HG03469 (cell line): ENCODE results near the gene ZCCHC17.
"Not testable (repeated sequence)": the region's sequence is repeated elsewhere in the genome, so short reads cannot be mapped to it uniquely, and the experiment has no call there.

ENCODE experiments used
- ATAC-seq: cut with Tn5 transposase; IDR thresholded peaks from one replicate; pipeline ENCODE4 v1.9.1; 2021; ENCODE audit warnings: mild to moderate bottlenecking, moderate library complexity, moderate number of reproducible peaks; ENCODE audit not compliant: unreplicated experiment

Gene ZCCHC17

DNA sequence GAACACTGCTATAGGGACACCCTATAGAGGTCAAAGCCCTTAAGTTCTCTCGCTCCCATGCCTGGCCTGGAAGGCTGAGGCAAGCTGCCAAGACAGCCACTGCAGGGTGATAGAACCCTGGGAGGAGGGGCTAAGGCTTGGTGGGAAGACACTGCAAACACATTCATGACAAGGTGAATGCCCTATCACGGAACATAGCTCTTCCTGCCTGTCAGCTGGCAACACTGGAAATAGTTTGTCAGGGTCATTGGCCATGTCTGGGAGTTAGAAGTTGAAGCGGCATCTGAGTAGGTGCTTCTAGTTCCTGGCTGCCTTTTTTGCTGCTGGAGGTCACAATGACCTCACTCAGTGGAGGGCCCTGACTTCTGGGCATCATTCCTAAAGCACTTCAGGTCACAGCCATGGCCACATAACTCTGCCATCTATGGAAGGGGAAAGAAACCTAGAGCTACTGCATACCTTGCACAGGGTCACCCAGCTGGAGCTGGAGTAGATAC is 71.8 kb downstream of the ZCCHC17 start:
- no peak for ATAC-seq

DNA sequence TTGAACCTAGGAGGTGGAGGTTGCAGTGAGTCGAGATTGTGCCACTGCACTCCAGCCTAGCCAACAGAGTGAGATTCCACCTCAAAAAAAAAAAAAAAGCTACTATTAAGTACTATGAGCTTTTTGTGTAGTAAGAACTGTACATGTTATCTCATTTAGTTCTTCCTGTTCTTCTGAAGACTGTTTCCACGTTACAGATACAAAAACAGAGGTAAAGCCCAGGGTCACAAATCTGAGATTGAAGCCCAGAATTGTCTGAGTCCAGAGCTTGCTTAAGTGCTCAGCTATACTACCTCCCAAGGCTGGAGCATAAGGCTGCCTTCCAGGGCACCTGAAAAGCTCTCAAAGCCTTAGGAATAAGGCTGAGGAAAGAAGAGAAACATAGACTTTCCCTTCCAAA is 73.2 kb downstream of the ZCCHC17 start:
- ATAC-seq, result no peak

DNA sequence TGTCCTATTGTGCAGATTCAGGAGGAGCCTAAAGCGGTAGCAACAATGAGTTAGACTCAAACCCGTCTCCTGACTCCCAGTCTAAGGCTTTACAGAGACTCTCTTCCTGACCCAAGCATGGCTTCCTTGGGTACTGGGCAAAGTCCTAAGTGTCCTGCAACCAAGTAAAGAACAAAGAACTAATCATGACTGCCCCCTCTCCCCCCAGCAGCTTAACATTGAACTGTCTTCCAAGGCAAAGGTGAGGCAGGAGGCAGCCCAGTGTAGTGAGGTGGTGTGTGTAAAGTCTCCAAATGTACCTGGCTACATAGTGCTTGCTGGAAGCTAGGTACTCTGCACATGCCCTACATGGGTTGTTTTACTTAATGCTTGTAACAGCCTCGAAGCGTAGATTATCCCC is 73.7 kb downstream of the ZCCHC17 start:
- ATAC-seq, result no peak

DNA sequence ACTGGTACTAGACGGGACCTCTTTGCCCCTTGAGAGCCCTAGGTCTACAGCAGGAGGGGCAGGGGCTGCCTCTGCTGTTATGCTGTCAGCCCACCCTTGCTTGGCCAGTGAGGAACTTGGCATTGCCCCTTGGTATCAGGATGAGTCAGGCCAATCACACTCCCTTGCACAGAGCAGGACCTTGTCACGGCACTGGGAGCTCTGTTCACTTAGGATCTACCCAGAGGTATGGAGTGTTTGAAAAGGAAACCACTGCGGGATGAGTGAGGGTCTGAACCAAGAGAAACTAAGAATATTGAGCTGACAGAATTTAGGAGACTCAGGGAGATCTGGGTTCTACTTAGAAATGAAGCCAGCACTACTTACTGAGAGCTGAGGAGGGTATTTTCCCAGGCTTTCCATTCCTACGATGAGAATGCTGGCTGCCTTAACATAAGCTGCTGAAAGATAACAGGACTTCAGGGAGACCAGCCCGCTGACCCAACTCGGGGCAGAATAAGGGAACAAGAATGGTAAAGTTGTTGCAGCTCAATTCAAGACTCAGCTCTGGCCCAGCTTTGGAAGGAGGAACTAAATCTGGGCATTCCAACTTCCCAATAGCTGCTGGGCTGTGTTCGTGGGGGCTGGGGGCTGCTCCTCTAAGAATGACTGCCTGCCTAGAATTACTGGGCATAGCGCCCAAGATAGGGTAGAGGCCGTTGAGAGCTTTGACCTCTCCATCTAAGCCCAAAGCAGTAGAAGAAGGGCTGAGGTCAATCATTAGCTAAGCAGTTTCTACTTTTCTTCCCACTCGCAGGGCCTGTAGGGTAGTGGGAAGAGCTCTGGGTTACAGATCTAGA is 74.5 kb downstream of the ZCCHC17 start:
- ATAC-seq, result no peak

DNA sequence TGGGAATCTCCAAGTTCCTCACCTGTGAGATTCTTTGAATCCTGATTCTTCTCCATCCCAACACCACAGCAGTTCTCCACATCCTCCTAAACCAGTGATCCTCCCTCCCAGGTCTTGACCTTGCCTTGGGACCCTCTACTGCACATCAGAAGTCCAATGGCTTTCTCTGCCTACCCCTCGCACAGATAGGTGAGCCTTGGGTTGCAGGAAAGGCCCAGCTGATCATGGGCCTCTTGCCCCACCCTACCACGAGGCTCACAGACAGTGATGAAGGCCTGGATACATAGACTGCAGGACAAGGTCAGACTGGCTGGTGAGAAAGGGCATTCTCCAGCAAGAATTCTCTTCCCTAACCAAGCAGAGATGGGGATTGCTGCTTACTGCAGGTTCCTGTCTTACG is 75.2 kb downstream of the ZCCHC17 start:
- no peak for ATAC-seq

DNA sequence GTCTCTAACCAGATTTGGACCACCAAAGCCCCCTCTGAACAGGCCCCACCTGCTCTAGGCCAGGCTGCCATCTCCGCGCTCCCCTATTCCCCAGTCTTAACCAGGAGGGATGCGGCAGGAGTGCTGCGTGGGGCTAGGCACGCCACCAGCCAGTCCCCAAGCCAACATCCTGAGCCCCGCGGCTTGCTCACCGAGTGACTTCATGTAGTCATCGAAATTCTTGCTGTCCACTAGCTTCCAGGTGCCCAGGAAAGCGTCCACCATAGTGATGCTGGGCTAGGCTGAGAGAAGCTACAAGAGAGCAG is 75.9 kb downstream of the ZCCHC17 start:
- ATAC-seq, result no peak

DNA sequence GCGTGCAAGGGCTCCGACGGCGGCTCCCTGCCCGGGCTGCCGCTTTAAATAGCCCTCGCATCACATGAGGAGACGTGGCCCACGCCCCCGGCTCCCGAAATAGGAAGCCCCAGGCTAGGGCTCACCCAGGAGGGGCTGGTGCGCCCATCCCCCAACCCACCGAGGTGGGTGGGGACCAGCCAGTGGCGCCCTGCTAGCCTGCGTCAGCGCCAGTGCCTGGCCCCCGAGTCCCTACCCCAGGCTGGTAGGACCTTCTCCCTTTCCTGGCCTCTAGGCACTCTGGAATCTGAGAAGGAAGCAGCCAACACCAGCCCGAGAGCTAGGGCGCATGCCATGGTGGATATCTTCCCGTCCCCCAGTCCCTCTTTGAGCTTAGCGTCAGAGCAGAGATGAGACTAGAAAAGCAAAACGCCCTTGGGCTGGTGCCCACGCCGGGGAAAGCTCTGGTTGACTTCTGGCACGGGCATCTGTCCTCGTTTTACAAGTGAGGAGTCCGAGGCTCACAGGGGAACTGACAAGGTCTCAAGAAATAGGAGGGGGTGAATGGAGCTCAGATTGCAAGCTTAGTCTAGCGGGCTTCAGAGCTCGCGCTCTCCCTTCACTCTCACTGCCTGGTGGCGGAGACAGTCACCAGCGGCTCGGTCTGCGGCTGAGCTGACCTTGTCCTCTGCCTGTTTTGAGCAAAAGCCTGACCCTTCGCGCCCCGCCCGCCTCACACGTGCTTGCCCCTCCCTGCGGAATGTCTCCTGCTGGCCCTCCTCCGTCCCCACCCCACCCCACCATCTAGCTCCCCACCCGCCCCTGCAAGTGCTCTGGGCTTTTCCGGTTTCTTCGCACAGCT is 76.4 kb downstream of the ZCCHC17 start, which contains the start of gene FABP3:
Gene FABP3, minus strand, starts transcription at position 21 of the 841 bp plus-strand sequence. CDS start 62 bp downstream, outside the sequence.
- ATAC-seq, result no peak

DNA sequence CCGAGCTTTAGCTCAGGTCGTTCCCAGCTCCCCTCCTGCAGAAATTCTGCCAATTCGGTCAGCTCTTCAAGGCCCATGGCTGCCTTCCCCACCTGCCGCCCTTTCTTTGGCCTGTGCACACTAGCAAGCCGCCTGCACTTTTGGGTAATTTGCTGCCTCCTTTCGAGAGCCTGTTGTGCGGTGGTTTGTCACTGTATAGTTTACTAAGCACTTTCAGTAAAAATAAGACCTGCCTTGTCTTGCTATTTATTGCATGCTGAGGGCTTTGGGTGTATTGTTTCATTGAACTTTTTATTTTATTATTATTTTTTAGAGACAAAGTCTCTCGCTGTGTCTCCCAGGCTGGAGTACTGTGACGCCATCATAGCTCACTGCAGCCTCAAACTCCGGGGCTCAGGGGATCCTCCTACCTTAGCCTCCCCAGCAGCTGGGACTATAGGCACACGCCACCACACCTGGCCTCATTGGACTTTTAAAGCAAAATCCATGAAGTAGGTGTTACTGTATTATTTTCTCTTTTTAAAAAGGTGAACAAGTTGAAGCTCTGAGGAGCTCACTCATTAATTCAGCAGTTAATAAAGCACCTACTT is 77.2 kb downstream of the ZCCHC17 start:
- ATAC-seq, result no peak

DNA sequence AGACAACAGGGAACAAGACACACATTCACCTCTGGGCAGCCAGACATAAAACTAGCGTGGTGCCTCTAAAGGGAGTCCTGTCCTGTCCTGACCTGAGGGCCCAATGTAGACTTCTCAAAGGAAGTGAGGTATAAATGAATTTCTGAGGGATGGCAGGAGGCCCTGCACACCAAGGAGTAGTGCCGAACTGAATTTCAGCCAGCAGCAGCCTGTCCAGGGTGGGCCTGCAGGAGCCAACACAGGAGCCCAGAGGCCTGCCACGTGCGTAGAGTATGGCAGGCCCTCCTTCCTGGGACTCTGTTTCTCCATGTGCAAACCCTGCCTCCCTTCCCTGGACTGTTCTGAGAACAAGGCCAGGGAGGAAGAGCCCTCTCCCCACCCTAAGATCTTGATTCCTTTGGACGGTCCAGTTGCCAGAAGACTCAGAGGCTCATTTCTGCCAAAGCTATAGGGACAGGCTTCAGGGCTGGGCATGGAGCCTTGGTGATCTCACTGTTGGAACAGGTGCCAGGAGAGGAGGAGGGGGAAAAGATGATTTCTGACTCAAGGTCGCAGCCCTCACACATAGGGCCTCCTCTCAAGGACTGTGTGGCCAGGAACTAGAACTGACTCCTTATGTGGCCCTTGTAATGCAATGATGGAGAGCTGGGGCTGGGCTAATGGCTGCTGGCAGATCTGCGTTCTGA is 77.8 kb downstream of the ZCCHC17 start:
- ATAC-seq, result no peak

DNA sequence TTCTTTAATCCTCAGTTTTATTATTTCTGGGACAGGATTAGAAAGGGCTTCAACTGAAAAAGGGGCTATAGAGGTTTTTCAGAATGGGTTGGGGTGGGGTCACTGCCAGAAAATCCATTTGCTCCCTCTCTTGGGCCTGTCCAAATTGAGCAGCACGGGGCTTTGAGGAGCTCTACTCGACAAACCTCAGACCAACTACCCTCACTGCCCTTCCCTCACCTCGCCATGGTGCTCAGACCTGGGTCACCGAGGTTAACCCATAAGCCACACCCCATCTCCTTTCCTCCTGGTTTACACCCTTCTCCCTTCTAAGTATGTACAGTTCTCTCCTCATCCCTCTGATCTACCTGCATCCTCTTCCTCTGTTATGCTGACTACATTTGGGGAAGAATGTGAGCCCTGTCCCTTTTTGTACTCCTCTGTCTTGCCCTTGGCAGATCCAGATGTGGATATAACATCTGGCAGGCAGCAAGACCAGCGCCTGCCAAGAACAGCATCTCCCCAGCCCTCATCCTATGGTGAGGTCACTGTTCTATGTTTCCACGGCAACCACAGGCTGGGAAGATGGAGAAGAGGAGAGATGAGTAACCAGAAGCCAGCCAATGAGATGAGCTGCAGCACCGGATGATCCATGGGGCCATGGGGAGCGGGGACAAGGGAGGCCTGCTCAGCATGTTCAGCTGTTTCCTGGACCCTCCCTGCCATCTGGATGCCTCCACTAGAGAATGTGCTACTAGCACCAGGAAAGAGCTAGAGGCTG is 79.7 kb downstream of the ZCCHC17 start:
- no peak for ATAC-seq

DNA sequence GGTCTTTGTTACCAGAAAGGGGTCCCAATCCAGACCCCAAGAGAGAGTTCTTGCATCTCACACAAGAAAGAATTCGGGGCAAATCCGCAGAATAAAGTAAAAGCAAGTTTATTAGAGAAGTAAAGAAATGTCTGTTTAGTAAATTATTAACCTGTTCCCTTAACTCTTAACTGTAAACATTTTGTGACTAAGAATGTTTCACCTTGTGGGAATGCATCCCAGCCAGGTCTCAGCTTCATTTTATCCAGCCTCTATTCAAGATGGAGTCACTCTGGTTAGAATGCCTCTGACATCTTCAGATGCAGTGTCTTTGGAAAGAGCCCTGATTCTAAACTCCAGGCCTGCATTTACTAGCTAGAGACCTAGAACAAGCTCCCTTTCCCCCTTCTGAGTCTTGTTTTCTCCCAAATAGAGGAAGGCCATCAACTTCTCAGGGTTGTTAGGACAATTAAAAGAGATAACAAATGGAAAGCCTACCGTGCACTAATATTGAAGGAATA is 80.6 kb downstream of the ZCCHC17 start:
- no peak for ATAC-seq

DNA sequence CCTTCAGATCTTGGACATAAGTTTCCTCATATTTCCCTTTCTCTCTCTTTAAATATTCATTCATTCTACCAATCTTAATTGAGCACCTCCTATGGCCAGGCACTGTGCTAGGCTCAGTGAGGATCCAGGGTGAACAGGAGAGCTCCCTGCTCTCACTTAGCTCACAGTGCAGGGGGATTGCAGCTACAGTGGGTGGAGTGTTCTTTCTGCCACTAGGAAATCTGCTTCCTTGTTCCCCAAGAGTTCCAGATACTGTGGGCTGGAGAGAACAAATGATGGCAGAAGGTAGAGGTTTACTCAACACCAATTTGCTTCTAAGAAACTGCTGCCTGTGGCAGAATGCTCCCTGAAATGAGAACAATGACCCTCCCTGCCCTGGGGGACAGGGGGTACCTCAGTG is 81.2 kb downstream of the ZCCHC17 start:
- no peak for ATAC-seq

DNA sequence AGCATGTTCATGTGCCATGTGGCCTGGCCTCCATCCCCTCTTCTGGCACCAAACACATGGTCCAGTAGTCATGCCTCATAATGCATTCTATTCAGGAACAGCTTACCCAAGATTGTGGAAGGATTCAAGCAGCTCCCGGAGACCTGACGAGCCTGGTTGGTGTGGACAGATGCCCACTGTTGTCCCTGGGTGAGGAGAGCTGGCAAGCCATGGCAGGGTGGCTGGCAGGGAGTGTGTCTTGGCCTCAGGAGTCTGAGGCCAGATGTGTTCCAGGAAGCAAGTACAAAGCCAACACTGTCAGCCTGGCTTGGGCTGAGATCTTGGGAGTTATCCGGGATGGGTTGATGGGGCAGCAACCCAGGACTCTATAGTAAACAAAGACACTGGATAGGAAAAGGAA is 83.3 kb downstream of the ZCCHC17 start:
- ATAC-seq, result no peak

DNA sequence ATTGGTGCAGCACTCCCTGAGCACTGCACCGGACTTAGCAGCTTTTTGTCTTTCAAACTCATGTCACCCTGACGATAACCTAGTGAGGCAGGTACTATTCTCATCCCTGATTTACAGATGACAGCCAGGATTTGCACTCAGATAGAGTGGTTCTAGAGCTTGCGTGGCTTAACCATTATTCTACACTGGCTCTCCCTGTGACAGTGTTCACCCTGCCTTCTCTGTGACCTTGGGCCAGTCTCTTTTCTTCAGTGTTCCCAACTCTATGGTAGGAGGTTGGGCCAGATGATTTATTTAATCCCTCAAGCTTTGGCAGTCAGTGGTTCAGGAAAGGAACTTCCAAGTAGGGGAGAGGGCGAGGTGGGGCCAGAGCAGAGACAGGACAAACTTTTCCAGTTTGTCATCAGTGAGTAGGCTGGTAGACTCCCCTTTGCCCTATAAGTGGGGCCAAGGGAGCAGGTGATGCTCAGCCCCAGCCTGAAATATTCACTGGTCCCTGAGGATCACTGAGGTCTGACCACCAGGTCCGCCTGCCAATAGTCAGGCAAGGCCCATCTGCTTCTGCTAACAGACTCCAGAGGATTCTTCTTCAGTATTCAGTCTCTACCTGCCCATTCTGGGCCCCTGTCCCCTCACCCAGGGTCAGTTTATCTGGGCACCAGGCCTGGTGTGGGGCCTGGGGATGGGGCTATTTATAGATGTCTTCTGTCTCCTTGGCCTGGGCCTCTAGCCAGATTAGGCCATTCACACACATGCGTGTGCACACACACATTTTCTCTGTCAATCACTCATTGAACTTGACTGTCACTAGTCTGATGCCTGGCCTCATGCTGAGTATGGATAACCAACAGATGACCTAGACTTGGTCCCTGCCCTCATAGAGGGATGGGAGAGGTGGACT is 84.8 kb downstream of the ZCCHC17 start:
- ATAC-seq, result no peak

DNA sequence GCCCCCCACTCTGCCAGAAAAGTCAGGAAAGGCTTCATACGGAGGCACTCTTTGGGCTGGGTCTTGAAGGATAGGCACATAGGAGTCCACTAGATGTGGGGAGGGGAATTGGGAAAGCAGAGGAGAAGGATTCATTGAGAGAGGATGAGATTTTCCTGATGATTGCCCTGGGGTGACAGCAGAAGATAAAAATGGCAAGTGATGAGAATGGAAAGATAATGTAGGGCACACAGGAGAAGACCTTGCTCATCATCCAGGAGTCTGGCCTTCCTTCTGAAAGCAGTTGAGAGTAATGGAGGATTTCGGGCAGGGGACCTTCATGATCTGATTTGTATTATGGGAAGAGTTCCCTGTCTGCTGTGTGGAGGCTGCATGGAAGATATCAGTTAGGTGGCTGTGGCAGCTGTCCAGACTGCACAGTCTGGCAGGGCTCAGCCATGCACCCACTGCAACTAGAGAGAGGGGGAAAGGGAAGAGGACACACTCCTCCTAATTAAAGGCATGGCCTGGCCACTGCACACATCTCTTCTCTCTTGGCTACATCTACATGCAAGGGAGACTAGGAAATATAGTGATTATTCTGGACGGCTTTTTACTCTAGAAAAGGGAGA is 85.7 kb downstream of the ZCCHC17 start:
- no peak for ATAC-seq

DNA sequence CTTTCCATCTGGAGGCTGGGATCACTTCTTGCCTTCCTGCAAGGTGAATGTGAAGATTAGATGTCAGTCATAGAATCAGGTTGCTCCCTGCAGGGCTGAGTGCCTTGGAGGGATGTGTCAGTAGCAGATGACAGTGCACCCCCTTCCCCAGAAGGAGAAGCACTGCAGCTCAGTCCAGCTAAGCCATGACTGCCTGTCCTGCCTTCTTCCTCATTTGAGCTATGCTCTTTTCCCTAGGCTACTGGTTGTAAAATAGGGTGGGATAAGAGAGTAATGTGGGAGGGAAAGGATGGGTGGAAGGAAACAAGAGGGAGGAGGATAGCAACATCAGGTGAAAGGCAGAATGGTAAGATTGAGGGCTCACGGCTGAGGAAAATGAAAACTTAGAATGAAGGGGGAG is 87.1 kb downstream of the ZCCHC17 start:
- no peak for ATAC-seq

DNA sequence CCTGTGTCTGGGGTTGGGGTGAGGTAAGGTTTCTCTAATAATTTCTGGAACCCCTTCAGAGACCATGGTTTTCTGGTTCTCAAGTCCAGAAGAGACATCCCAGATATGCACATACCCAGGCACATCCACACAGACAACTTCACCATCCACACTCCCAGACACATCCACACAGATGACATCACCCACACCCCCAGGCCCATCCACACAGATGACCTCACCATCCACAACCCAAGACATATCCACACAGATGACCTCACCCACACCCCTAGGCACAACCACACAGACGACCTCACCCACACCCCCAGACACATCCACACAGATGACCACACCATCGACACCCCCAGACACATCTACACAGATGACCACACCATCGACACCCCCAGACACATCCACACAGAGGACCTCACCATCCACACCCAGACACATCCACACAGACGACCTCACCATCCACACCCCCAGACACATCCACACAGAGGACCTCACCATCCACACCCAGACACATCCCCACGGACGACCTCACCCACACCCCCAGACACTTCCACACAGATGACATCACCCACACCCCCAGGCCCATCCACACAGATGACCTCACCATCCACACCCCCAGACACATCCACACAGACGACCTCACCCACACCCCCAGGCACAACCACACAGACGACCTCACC is 89.9 kb downstream of the ZCCHC17 start:
- ATAC-seq, result not testable (repeated sequence)

DNA sequence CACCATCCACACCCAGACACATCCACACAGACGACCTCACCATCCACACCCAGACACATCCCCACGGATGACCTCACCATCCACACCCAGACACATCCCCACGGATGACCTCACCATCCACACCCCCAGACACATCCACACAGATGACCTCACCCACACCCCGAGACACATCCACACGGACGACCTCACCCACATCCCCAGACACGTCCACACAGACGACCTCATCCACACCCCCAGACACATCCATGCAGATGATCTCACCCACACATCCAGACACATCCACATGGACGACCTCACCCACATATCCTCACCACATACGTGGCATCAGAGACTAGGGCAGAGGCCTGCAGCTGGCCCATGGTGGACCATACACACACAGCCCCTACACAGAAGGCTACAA is 90.8 kb downstream of the ZCCHC17 start:
- no peak for ATAC-seq
